Activated T-cell treated with anti-CD3 and anti-CD28 coated beads for 1 hour (primary cell): Measurements from ENCODE around the gene FRMD4A.
"Not testable (repeated sequence)": the region's sequence is repeated elsewhere in the genome, so short reads cannot be mapped to it uniquely, and the experiment has no call there.

ENCODE experiments used
- DNase-seq: peaks from one replicate; pipeline ENCODE4 v3.0.0-alpha.2; 2020; ENCODE audit warnings: low read depth

FRMD4A gene

DNA sequence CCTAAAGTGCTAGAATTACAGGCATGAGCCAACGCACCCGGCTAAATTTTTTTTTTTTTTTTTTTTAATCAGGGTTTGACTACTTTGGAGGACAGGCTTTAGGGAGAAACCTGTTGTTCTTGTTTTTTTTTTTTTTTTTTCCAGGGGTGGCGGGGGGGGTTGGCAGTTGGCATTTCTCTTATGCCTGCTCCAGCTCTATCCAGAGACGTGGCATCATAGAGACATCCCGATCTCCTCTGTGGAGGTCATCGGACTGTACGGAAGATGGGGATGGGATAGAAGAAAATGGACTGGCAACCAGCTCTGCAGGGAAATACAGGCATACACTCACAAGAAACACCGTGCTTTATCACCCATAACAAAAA is 613.2 kb downstream of the FRMD4A start:
- no peak for DNase-seq

DNA sequence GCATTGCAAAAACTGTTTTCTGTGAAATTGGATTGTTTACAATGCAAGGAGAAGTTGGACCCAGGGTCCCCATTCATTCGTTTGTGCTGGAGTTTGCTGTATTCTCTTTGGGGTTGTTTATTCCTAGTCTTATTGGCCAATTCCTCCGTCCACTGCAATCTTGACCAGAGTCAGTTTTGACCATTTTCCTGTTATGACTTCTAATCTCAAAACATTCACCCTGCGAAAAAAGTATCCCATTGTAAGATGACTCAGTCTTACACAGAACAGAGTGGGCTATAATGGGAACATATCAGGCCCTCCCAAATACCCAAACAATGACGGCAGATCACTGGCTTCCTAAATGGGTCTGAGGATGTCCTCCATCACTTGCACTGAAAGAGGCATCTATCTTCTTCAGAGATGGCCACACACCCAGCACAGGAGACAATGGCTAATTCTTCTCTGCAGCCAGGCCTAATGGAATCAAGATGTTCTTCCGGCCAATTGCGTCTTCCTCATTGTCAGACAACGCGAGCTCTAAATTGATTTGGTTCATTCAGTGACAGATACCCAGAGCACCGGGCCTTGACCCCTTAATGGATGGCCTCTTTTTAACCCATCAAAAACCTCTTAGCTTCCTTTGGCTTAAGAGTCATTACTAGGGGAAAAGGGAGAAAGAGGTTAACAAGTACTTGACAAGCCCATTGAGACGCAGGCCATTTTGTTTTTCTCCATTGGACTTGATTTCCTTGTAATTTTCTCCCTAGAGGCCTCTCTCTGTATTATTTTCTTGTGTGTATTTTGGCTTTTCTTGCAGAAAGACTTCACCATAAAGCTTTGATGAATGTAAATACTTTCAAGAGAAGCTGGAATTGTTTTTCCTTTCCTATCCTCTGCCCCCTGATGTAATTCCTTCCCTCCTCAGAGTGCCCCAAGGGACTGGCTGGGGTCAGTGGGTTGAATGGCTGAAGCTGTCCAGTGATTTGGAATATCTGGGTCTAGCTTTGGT is 614.3 kb downstream of the FRMD4A start:
- DNase-seq = no peak

DNA sequence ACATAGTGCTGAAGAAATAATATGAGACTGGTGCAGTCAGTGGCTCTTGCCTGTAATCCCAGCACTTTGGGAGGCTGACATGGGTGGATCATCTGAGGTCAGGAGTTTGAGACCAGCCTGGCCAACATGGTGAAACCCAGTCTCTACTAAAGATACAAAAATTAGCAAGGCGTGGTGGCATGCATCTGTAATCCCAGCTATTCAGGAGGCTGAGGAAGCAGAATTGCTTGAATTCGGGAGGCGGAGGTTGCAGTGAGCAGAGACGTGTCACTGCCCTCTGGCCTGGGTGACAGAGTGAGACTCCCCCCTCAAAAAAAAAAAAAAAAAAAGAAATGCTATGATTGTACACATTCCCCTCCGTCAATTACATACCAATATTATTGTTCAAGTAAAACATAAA is 615.1 kb downstream of the FRMD4A start:
- DNase-seq = not testable (repeated sequence)

DNA sequence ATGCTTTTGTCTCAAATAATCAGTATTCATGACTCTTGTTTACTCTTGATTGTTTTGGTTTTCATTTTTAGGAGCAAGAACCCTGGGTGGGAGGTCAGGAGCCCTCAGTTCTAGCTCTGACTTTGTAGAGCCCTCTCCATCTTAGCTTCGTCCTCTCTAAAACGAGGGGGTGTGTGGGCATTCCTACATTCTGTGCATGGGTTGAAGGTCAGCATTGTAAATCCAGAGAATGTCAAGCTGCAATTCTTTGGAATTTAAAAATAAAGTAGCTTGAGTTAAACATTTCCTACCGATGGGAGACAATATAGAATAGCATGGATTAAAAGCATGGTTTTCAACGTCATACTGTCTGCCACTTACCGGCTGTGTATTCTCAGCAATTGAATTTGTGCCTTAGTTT is 615.6 kb downstream of the FRMD4A start:
- DNase-seq = no peak

DNA sequence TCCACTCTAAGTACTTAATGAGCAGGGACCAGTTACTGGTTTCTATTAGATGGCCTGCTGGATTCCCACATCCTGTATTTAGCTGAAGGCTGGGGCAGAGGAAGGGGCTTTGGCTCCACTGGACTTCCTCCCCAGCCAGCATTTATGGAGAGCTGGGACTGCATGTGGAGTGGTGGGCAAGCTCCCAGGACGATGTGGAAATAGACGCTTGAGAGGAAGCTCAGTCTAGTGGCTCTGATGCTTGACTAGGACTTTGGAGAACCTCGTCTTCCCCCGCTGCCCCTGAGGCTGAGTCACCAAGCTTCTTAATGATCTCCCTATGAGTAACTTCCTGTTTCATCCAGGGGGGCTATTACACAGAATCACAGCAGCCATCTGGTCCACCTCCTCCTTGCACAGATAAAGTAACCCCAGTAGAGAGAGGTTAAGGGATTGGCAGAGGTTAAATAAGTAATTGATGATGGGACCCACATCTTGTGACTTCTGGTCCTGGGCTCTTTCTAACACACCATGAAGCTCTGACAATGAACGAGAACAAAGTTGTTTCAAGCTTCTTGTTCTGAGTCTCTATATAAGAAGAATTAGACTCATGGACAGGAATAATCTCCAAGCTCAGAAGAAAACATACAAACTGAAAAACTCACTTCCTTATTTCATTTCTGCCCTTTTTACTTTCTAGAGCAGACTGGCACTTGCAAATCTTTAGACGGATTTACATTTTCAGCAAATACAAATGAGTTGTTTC is 617.7 kb downstream of the FRMD4A start:
- no peak for DNase-seq

DNA sequence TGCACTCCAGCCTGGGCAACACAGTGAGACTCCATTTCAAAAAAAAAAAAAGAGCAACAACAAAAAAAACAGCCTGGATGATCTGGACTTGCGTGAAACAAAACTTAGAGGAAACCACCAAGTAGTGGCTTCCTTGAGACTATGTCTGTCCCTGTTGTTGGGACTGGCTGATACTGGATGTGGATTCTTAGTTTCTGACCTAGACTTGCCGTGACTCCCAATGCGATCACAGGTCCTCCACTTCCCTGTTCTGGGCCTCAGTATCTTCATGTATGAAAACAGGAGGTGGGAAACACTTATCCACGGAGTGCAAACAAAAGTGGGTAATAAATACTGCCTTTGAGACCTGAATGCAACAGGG is 618.3 kb downstream of the FRMD4A start:
- no peak for DNase-seq

DNA sequence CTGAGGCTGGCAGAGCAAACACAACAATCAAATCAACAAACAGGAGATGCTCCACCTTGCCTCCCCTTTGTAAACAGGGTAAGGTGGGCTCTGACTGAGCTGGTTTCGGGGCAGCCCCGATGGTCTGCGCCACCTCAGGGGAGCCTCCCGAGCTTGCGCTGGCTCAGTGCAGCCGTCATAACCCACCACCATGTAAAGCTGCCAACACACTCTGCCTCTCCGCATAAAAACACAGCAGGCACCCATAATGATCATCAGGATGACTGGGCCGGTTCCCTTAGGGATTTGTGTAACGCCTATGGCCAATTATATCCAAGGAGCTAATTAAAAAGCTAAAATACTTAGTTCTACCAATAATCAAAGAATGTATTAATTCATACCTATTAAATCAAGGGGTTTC is 619.4 kb downstream of the FRMD4A start:
- no peak for DNase-seq

DNA sequence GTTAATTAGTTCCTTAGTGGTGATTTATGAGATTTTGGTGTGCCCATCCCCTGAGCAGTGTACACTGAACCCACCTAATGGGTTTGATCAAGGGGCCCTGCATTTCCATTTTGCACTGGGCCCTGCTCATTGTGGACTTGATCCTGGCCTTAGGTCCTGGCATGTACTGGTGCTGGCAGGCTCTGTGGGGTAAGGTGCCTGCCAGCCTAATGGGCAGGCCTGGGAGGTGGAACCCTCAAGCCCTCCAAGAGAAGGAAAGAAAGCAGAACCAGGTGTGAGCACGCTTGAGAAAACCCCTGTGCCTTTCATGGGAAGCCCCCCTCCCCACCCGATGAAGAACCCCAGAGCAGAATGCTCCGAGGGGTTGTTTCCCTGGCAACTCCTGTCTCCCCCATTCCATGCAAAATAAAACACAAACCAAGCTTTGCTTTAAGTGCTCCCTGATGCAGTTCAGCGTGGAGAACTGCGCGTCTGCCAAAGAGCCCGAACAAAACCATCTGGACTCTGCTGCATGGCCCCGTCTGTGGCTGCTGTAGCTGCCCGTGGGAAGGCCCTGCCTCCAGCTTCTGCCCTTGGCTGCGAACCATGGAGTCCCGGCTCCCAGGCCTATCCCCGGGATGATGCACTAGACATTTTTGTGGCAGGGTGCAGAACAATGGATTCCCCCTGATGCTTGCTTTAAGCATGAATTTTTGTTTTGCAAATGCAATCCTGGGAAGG is 620.6 kb downstream of the FRMD4A start:
- DNase-seq = no peak

DNA sequence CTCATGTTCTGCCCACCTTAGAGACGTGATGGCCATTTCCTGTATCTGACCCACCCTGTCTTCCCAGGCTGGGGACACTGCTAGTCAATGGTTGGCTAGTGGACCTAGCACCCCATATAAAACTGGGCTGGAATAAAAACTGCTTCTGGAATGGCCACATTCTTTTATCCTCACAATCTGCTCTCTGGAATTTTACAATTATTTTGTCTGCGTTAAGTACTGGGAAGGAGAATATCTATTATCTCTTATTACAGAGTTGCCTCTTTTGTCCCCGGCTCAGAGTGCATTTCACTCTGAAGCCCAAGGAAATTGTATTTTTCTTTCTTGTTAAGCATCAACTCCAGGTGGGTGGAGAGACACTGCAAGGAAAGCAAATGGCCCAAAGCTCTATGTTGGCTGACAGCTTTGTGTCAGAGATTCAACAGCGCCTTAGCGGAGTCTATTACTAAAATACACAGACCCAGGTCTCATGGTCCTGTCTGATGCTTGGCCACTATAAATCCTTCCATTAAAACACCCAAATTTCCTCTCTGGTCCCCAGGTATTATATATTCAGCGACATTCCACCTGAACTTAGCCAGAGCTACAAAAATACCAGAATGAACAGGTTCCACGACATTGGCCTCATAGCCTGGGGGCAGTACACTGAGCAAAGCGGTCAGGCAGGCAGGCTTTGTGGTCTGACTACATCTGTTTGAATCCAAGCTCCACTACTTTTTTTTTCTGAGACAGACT is 622.3 kb downstream of the FRMD4A start:
- DNase-seq = no peak

DNA sequence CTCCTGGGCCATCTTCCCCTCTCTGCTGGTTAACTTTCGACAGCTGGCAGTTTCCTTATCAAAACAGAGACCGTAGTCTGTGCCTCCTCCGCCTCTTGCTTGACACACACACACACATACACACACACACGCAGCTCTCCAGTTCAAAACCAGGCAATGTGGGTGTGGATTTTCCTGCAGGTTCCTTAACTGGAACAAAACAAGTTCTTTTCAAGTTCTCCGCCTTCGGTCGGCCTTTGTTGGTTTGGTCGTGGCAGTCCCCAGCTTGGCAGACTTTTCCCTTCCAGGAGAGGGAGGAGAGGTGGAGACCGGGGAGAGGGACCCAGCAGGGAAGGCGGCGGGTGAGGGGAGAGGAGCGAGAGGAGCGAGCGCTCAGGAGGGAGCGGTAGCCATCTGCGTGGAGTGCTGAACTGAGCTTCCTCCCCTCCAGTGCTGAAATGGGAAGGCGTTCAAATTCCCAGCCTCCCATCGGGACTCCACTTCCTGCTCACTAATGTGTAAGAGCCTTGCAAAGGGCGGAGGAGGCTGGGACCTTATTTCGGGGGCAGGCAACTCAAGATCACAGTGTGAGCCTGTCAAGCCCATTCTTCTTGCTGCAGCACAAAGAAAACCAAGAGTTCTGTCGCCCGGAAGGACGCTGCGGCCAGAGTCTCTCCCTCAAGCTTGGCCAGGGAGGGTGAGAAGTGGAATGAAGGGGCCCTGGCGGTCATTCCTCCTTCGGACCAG is 623.4 kb downstream of the FRMD4A start:
- no peak for DNase-seq

DNA sequence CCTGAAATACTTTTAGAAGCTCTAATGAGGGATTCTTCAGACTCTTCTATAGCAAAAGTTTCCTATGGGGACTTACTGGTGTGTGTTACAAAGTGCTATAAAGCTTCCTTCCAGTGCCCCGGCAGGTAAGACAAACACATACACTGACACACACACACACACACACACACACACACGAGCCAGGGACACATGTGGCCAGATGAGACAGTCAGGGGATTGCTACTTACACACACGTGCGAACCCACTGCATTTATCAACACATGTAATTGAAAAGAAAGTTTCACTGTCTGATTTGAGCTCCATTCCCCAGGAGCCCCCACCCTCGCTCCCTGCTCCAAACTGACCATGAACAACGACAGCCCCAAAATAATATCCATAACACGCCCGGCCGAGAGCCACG is 624.1 kb downstream of the FRMD4A start:
- no peak for DNase-seq

DNA sequence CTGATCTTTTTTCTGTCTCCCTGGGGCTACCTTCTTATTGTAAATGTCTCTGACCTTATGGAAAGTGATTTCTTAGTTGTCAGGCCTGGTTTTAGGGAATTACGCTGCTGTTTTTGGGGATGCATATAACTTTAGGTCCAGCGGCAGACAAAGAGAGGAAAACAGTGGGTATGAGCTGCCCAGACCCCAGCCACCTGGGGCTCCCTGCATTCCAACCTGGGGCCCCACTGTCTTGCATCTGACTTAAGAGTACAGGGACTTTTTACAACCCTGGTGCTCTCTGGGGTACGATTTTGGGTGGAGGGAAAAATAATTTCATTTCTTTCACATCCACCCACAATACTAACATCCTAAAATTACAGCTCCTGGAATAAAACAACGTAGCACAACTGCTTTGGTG is 624.5 kb downstream of the FRMD4A start:
- DNase-seq = no peak

DNA sequence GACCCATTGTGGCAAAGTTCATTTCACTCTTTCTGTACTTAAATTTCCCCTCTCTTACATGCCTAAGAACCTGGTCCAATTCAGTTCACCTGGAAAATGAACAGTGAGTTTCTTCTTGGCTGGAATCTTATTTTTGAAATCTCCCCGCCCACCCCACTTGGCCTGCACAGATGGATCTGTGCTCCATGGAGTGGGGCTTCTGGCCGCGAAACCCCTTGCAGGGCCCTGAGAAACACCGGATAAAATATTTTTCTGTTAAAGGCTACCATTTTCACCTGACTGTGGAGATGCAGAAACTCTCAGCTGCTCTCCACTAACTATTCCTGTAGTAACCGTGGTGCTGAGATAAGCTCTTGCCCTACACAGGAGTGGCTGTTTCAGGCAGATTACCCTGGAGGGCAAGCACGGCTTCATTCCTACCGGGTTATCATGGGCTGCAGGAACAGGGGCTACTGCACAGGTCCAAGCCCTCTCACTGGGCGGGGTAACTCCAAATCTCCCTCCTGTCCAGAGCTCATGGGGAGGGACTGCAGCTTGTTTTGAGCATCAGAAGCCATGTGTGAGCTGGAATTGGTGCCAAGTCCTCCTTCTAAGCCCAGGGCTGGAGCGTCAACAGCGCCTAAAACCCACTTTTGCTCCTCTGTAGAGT is 625.1 kb downstream of the FRMD4A start:
- DNase-seq = no peak

DNA sequence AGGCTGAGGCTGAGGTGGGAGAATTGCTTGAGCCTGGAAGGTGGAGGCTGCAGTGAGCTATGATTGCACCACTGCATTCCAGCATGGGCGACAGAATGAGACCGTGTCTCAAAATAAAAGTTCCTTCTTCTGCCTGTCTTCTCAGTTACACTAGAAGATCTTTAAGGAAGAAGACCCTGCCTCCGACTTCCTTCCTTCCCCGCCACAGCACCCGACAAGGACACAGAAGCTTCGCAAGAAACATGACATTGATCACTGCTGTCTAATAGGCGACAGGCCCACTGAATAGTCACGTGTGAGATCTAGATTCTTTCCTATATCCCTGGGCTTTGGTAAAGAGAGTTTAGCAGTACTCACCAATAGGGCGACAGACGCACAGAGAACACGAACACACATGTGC is 625.8 kb downstream of the FRMD4A start:
- DNase-seq = no peak

DNA sequence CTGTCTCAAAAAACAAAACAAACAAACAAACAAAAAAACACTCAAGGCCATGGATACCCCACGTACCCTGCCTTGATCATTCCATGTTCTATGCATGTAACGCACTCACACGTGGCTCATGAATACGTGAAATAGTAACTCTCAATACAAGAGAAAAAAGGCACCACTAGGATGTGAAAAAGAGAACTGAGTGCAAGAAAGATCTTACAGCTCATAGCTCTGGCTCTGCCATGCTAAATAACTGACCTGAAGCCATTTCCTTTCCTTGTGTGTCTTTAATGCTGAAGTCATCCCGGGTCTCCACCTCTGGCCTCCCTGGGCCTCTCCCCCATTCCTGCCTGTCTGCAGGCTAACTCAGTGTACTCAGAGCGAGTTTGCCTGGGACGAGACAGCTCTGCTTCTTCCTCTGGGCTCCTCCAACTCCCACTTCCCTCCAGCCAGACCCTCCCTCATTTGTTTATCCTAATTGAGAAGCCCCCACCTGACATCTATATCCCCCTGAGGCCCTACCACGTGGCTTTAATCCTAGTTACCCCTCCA is 626.7 kb downstream of the FRMD4A start:
- no peak for DNase-seq

DNA sequence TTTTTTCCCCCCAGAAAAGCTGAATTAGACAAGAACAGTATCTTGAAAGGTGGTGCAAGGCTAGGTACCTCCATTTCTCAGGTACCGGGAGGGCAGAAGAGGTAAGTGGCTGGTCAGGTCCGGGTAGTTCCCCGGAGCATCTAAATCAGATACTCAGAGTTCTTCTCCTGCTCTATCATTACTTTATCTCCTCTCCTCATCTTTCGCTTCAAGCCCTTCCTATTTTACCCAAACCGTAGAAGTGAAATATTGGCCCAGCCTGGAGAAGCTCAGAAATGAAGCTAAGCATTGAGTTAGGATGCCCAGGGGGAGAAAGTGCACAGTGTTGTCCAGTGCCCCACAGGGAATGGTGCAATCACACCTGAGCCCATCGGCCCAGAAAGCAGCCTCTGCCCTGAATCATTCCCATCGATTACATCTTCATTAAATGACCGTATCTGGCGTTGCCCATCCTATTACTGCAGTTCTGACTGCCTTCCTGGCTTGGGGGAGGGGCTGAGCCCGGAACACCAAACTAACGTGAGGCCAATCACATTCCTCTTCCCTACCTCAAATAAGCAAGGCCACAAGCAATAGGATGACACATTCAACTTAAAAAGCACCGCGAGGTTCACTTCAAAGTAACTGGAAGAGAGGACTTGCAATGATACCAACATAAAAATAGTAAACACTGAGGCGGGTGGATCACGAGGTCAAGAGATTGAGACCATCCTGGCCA is 627.5 kb downstream of the FRMD4A start:
- DNase-seq = no peak

DNA sequence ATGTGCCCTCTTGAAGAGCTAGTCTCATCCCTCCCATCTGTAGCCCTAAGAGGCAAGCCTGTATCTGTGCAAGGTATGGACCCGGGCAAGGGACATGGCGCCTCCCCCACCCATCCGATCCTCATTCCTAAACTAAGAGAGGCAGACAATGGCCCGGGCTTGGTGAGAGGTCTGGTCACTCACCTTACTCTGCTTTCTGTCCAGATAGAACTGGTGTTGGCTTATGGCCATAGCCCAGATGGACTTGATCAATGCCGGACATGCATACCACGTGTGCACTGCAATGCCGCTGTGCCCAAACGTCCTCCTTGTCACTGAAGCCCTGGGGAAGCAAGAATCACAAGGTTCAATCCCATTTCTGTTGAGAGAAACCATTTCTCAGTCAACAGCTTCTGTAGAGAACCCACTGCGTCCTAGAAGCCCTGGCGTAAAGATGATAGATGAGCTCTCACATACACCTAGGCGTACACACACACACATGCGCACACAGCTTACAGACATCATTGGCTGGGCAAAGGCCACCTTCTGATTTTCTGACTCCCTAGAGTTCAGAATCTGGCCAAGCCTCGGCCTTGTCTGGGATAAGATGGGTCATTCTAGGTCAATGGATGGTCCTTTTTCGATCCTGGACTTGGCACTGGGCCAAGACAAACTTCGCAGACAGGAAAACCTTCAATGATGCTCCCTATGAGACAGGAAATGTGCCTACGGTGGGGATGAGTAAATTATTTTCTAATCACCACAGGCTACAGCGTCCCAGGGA is 629.4 kb downstream of the FRMD4A start:
- DNase-seq = no peak

DNA sequence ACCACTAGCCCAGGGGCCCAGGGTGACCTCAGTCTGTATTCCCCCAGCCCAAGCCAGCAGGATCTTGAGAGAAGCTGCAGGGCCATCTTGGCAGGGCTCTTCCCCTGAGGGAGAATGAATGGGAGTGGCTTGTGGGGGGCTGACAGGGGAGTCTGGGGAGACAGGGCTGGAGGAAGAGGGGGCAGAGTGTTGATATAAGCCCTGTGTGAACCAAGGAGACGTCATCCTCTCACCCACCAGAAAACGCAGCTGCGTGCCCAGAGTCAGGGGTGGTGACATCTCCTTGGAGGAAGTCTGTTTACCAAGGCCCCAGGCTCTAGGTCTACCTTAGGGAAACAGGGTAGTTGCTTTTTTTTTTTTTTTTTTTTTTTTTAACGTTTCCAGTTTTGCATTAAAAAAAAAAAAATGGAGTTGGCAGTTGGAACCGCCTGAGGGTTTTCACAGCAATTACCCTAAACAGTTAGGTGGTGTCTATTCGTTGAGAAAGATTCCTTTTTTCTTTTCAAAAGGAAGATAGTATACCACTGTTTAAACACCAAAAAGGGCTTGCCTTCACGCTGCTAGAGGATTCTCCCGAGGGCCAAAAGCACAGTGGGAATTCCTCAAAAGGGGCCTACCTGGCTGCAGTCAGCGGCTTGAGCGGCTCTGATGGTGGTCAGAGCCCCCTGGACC is 630.1 kb downstream of the FRMD4A start:
- no peak for DNase-seq

DNA sequence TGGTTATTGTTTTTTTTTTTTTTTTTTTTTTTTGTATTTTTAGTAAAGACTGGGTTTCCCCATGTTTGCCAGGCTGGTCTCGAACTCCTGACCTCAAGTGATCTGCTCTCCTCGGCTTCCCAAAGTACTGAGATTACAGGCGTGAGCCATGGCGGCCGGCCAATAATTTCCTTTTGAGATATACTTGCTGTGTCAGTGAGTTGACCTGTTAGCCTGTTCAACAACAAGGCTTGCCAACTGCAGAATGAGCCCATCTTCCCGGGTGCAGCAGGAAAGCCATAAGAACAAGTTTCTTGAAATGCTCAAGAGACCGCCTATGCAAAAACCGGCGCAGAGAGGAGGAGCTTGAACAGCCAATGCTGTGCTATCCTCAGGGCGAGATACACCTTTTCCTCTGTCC is 631.5 kb downstream of the FRMD4A start:
- no peak for DNase-seq
